HG03097 (cell line): Measurements from ENCODE around the gene SIGLECL1.

Source experiments
- ATAC-seq: cut with Tn5 transposase; IDR thresholded peaks from one replicate; pipeline ENCODE4 v1.9.1; 2021; ENCODE audit not compliant: unreplicated experiment, low FRiP score

SIGLECL1 gene

GRCh38 chr19:51295382-51296126 lies 44.7 kb downstream of the SIGLECL1 start:
- ATAC-seq, result no peak

- ATAC-seq, result no peak
These were observed 45.6 kb downstream of the SIGLECL1 start for GRCh38 chr19:51296336-51297093.

- ATAC-seq, result no peak
These were observed 46.5 kb downstream of the SIGLECL1 start for GRCh38 chr19:51297406-51297805.

GRCh38 chr19:51301266-51301665 lies 50.4 kb downstream of the SIGLECL1 start:
- no peak for ATAC-seq

- no peak for ATAC-seq
These were observed 54.6 kb downstream of the SIGLECL1 start for GRCh38 chr19:51305479-51305878.

- ATAC-seq, result no peak
These were observed 60.7 kb downstream of the SIGLECL1 start, which contains the start of gene IGLON5 for GRCh38 chr19:51311351-51312257. Gene IGLON5, plus strand, starts transcription at chr19:51311644. Its CDS starts 204 bp downstream, at chr19:51311848.

- no peak for ATAC-seq
These were observed 65.8 kb downstream of the SIGLECL1 start for GRCh38 chr19:51316688-51317087.

- ATAC-seq, result no peak
These were observed 66.5 kb downstream of the SIGLECL1 start for GRCh38 chr19:51317376-51317775.

- no peak for ATAC-seq
These were observed 67.1 kb downstream of the SIGLECL1 start for GRCh38 chr19:51317968-51318367.
